Activated CD8-positive, alpha-beta memory T cell treated with anti-CD3 and anti-CD28 coated beads, Interleukin-2, amount 50 U/mL, for 24 hours (primary cell): ENCODE results near the gene G3BP1.
A peak's percentile ranks its signal among the peaks of the same experiment; 100 is the strongest.
"Not testable (repeated sequence)": the region's sequence is repeated elsewhere in the genome, so short reads cannot be mapped to it uniquely, and the experiment has no call there.

Experiments
- DNase-seq: peaks from one replicate; pipeline ENCODE4 v3.0.0-alpha.2; 2020; ENCODE audit errors: extremely low read depth

Gene G3BP1

DNA sequence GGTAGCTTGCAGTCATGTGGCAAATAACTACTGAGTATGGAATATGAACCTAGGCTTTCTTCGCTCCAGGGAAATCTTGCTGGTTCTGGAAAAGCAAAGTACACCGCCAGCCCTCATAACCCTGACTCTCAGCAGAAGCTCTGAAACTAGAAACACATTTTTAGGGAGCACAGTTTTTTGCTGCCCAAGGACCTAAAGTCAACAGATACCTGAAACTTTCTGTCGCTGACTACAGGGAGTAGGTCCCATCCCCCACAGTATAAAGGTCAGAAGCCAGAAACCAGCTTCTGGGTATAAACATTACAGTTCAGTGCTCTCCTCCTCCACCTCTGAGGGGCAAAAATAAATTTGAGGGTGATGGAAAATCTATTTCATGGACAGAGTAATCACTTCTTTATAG, 16.4 kb upstream of the G3BP1 start:
- no peak for DNase-seq

DNA sequence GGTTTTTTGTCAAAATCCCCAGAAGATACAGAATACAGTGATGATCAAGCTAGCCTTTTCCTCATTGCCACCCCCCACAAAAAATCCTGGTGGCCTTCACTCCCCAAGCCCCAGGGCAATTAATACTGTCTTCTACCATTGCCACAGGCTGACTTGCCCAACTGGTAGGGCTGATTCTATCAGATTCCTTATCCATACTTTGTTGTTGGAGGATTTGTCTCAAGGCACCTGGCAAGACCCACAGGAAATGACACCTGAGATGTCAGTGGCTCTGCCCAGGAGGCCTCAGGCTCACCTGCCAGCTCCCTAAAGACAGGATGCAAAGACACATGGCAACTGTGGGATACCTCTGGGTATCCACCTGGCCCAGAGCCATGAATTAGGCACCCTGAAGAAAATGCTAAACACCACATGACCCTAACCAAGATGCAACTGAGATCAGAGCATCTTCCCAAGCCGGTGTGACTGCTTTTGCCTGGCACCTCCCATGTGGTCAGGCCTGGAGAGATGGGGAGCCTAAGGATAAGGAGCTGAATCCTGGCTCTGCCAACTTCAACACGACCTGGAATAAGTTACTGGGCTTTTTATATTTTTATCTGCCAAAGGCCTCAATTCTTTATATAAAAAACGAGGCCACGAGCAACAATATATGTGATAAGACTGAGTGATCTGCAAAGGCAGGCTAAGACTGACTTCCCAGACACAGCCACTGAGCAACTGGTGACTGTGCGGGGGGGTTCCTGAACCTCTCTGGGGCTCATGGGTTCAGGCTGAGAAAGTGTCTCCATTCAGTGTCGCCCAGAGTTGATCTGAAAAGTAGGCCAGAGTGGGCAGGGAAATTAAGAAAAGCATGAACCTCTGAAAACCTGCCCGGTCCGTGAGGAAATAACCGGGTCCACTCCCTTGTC, 14.3 kb upstream of the G3BP1 start:
- DNase-seq: no peak

DNA sequence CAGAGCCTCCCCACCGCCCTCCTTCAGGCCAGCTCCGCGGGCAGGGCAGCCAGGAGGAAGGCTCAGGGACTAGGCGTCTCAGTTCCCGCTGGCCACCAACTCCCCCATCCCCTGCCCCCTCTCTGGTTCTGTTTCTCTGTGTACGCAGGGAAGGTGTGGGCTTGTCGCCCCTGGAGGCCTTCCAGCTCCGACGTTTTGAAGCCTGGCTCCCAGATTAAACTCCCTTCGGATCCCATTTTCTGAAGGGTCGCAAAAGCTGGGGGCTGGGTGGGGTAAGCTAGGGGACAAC, 13.7 kb upstream of the G3BP1 start:
- DNase-seq: no peak

DNA sequence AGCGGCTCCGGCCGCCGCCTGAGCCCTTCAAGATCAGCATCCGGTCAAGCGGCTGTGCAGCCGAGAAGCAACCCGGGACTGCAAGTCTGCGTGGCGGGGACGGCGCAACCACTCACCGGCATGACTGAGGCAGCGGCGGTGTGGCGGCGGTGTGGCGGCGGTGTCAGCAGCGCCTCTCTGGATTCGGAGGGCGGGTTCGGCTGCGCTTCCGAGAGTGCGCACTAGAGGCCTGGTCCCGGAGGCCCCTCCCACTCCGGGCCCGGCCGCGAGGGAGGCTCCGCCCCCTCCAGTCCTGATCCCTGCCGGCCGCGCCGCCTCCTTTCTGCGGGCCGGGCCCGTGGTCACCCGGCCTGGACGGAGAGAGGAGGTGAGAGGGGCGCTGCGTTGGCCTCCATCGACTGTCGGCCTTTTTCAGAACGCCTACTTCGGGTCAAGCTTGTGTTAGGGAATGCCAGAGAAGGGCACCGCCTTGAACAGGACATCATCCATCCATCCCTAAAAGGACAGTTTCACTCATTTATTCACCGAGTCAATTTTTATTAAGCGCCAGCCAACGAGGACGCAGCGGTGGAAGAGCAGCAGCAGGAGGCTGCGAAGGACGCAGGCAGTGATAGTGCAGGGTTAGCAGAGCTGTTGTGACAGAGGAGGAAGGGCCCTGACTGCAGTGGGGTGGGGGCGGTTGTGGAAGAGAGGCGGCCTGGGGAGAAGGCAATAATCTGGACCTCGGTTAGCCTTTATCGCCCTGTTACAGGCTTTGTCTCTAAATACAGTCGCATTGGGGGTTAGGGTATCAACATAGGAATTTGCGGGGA, 13.1 kb upstream of the G3BP1 start, which contains the start of gene ATOX1:
Gene ATOX1, minus strand, starts transcription at position 202 of the 812 bp plus-strand sequence. Its CDS starts 80 bp downstream, at position 122.
- peak; percentile 63 for DNase-seq

DNA sequence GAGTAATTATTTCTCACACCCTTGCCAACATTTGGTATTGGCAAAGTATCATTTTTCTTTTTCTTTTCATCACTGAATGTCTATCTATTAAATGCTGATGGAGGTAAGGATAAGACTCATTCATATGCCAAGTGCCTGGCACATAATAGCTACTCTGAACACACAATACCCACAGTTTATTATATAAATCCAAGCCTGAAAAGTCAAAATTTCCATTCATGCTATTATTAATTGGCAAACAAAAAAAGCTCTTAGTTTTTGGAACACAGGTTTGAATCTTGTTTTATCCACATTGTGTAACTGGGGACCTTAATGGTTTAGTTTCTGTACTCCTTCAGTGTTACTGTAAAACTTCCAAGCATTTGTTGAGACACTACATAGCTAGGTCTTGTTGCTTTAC, 7.0 kb upstream of the G3BP1 start:
- DNase-seq: no peak

DNA sequence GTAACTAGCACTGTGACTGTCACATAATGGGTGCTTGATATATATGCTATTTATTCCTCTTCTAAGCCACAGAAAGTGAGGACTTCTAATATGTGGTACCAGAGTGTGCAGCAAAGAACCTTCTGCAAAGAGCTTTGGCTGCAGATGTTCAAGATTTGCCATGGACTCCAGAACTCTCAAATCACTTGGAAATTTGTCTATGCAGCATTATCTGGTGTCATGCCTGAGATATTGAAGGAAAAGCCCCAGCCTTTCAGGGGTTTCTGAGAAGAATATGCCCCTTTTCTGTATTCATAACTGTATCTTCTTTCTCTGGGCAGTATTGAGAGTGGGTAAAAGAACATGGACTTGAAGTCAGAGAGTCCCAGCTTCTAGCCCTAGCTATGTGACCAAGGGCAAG, 4.8 kb upstream of the G3BP1 start:
- no peak for DNase-seq

DNA sequence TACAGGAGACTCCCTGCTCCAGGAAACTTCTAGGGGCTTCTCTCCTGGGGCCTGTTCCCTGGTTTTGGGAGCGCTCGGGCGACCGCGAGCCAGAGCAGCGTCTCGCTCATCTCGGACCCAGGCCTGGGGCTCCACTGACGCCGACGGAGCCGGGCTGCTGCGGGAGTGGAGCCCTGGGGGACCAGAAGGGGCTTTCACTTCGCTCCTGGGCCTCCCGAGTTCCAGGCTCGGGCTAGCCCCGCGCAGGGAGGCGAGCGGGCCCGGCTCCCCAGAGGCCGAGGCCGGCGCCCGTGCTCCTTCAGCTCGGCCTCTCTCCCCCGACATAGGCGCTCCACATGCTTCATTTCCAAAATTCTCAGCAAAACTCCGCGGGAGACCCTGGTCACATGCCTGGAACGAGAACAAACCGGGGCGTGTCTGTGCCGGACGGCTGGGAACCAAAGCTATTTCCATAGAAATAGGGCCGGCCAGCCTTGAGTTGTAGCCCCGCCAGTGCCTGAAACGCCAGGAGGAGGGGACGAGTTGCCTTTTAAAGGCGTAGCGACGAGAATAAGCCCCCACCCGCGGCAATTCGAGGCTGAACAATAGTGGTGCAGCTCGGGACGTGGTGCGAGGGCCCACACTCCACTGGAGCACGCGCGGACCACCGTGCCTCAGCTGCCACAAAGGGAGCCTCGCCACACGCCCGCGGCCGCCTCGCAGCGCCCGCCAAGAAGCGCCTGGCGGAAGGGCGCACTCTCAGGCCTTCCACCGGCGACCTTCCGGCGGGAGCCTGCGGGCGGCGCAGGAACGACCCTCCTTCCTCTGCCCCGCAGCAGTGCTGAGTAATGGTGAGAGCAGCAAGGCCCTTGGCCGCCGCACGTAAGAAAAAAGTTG, 1.1 kb upstream of the G3BP1 start:
- DNase-seq: no peak

DNA sequence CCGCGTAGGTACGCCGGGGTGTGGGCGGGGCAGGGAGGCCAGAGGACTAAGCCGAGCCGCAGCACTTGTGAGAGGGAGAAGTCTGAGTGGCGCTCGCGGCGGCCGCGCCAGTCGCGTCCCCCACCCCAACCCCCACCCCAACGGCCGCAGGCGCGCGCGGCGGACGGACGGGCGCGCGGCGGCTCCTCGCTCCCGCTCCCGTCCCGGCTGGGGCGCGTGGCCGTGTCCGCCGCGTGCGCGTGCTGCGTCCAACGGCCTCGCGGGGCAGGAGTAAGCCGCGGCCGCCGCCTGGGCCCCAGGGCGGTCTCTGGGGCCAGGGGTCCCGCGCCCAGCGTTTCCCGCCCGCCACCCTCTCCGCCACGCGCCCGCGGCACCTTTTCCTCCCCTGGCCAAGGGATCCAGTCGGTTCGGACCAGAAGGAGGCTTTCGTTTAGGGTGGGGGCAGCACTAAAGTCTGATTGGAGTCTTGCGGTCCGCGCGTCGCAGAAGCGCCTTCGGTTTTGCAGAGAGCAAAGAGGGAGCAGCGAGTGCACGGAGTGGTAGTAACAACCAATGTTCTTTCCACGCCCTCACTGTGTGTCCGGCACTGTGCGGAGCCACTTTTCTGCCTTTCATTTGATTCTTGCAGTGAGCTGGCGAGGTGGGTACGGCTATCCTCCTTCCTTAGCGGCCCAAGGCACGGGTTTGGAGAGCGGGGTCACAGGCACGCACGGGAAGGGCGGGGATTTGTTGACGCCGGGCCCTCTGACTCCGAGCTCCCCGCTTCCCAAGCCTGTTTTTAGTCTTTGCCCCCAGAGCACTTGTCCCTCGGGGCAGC, 483 bp downstream of the G3BP1 start:
- DNase-seq: peak; percentile 3

DNA sequence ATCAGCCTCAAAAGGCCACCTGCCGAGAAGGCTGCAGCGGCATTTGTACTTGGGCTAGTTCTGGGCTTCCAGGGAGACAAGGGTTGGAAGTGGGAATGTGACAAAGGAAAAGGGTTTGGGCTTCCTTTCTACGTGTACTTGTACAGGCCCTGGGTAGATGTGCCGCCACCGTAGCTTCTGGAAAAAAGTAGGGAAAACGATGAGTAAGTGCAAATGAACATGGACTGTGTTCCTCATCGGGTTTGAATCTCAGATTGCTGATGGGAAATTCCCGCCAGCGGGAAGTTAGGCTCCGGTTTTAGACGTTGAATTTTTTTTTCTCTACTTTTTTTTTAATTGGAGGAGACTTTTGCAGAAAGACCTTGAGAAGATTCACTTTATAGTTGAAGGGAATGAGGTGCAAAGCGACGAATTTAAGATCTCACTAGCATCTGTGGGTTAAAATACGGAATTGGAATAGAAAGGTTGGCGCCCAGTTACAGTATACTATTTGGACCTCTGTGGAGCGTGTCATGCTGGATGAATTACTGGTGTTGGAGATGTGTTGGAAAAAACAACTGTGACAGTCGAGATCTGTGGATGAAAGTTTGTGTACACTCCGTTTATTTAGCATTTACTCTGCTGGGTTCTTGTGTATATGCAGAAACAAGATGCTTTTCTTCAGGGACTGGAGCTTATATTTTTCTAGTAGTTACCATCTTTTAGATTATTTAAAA, 1.2 kb downstream of the G3BP1 start:
- no peak for DNase-seq

DNA sequence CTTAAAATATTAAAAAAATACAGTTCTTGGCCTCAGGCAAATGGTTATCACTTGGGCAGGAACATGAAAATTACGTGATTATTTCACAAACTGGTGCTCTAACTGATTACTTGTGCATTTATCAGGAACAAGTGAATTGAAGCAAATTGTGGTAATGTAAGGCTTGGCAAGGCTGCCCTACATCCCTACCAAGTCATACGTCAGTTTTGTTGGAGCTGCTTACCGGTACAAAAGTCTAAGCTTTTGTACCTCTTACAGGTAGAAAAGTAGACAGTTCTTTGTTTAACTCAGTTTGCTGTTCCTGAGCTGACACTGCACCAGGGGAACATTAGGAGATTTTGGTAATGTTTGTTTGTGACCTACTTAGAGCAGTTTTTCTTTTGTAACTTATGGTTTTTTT, 2.2 kb downstream of the G3BP1 start:
- no peak for DNase-seq

DNA sequence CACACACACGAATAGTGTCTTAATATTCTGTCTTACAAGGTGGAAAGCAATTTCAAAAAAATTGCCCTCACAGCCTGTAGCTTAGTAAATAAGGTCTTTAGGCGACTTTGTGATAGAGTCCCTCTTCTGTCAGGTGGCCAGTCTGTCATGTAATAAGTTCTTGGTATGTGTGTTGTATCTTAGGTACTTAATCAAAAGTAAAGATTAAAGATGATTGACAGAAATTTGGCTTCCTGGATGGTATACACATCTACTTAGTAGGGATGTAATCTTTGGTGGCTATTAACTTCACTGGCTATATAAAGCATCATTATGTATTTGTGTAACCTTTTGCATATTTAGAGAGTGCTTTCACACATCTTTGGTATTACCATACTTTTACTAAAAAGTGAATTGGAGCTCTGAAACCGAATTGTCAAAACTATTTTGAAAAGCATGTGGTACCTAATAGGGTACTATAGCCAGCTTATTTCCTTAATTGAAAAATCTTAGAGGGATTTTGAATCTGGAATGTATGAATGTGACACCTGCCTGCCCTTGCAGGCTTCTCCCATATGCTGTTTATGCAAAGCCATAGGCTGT, 3.4 kb downstream of the G3BP1 start:
- no peak for DNase-seq

DNA sequence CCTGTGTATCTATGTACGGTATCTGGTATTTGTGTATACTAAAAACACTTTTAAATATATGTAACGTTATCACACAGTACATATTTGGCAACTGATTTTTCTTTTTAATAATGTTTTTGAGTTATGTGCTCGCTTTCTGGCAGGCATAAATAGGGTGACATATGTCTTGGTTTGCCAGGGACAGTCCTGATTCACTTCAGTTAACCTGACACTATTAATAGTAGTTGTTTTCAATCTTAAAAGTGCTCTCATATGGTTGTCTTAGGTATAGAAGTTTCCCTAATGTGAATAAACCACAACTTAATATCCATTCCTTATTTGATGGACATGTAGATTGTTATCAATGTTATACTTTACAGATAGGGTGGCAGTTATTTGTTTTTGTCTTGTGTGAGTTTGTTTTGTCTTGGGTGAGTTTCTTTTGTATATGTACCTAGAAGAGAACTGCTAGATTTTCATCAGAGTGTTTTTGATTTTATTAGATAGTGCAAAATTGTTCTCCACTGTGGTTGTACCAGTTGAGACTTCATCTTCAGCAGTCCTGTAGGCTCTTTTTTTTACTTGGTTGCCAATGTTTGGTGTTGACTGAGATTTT, 7.9 kb downstream of the G3BP1 start:
- DNase-seq: no peak

DNA sequence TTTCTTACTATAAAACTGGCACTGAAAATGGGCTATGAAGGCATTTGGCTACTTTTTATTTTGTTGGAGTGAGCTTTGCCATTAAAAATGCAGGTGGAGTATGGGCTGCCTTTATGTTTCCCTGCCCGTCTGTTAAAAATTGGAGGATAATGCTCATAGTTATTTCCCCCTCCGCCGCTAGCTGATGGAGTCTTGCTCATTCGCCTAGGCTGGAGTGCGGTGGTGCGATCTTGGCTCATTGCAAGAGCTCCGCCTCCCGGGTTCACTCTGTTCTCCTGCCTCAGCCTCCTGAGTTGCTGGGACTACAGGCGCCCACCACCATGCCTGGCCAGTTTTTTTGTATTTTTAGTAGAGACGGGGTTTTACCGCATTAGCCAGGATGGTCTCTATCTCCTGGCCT, 8.6 kb downstream of the G3BP1 start:
- DNase-seq: no peak

DNA sequence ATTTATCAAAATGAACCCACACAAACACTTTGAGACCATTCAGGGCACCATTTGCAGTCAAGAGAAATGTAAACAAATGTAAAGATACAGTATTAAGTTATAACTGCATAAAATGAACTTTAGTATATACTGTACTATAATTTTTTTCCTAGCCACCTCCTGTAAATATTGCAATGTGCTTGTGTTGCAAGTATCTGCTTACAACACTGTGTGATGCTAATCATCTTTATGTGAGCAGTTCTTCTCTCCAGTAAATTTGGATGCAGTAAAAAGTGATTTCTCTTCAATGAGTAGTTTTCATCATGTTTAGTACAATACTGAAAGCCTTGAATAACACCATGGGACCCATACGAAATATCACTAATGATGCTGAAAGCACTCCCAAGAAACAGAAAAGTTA, 9.4 kb downstream of the G3BP1 start:
- DNase-seq: no peak

DNA sequence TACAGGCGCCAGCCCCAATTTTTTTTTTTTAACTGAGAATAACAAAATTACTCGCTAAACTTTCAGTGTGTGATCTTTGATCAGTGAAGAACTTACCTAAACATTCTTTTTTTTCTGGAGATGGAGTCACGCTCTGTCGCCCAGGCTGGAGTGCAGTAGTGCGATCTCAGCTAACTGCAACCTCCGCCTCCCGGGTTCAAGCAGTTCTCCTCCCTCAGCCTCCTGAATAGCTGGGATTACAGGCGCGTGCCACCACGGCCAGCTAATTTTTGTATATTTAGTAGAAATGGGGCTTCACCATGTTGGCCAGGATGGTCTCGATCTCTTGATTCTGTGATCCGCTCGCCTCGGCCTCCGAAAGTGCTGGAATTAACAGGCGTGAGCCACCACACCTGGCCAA, 11.9 kb downstream of the G3BP1 start:
- DNase-seq: not testable (repeated sequence)

DNA sequence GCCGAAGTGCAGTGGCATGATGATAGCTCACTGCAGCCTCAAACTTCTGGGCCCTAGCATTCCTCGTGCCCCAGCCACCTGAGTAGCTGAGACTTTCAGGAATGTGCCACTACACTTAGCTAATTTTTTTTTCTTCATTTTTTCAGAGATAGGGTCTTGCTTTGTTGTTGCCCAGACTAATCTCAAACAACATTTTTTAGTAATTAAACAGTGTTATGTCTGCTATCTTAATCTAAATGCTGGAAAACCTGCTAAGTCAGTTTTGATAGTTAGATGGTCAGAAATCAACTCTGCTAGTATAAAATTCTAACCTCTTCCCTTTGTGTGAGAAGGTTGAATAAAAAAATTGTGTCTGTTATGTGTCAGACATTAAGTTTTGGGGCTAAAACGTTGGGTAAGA, 12.4 kb downstream of the G3BP1 start:
- no peak for DNase-seq

DNA sequence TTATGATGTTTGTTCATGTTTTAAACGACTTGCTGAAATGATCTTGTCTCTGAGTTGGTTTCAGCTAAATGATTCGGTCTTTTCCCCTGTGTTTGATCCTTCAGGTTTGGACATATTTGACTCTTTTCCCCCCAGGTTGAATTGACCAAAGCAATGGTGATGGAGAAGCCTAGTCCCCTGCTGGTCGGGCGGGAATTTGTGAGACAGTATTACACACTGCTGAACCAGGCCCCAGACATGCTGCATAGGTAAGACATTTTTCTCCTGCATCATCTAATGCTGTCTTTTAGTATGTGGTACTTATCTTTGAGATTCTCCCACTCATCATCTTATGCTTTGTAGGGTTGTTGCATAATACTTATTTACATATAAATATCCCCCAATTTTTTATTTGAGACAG, 14.7 kb downstream of the G3BP1 start:
- no peak for DNase-seq

DNA sequence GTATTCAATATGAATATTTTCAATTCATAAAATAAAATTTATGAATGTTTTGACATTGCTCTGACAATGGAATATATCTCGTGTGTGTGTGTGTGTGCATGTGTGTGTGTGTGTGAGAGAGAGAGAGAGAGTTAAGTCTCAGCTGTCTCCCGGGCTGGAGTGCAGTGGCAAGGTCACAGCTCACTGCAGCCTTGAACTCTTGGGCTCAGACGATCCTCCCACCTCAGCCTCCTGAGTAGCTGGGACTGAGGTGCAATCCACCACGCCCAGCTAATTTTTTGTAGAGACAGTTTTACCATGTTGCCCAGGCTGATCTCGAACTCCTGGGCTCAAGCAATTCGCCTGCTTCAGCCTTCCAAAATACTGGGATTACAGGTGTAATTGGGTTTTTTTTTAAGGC, 16.1 kb downstream of the G3BP1 start:
- no peak for DNase-seq

DNA sequence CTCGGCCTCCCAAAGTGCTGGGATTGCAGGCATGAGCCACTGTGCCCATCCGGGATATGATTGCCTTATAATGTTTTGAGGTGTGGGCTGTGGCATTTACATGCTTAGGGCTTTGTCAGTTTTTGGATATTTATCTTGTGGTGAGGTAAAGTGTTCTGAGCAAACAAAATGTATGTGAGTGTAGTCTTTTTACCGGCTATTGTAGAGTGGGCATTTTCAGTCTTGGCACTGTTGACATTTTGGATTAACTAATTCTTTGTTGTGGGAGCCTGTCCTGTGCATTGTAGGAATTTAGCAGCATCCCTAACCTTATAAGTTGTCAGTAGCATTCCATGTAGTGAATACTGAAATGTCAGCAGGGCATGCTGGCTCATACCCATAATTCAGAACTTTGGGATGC, 21.6 kb downstream of the G3BP1 start:
- no peak for DNase-seq

DNA sequence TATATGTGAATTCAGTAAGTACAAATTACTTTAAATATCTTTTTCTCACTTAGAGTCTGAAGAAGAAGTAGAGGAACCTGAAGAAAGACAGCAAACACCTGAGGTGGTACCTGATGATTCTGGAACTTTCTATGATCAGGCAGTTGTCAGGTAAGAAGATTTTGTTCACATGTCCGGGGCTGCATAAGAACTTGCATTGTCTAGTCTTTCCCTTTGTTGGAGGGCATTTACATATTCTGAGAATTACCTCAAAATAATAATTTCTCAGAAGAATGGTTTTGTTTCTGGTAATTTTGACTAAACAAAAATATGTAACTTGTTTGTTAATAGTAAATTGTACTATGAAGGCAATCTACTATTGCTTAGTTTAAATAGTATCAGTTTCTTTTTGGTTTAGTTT, 23.7 kb downstream of the G3BP1 start:
- no peak for DNase-seq
